Smooth muscle cell (in vitro differentiated cells): ENCODE measurements around the gene XYLT2. TPM values are rescaled to one million over a fixed set of nuclear protein-coding genes. Genes with fewer than 3 reads are reported as not detected.

ENCODE experiments used
- DNase-seq: peaks from one replicate; lab custom pipeline; 2025; ENCODE audit not compliant: unreplicated experiment; lab: John Stamatoyannopoulos, UW
- H2AFZ ChIP-seq: fragments of 200-600 bp; sonication (generic); 2 replicates; pipeline ENCODE4 v1.6.0; 2016; ENCODE audit warnings: antibody characterized with exemption, low read depth, mild to moderate bottlenecking
- H3F3A ChIP-seq: fragments of 200-600 bp; sonication (generic); 2 replicates; pipeline ENCODE4 v1.6.0; 2017; ENCODE audit warnings: antibody characterized with exemption, low read depth
- H3K27ac ChIP-seq: fragments of 200-600 bp; sonication (generic); 2 replicates; pipeline ENCODE4 v1.5.1; 2016; ENCODE audit warnings: low read depth, mild to moderate bottlenecking
- H3K27me3 ChIP-seq: fragments of 200-600 bp; sonication (generic); 2 replicates; pipeline ENCODE4 v1.6.1; 2016; ENCODE audit warnings: low read depth, mild to moderate bottlenecking
- H3K36me3 ChIP-seq: fragments of 200-600 bp; sonication (generic); 2 replicates; pipeline ENCODE4 v1.5.1; 2016; ENCODE audit warnings: low read depth
- H3K4me1 ChIP-seq: fragments of 200-600 bp; sonication (generic); 2 replicates; pipeline ENCODE4 v1.5.1; 2016; ENCODE audit warnings: low read depth
- H3K4me2 ChIP-seq: fragments of 200-600 bp; sonication (generic); 2 replicates; pipeline ENCODE4 v1.6.0; 2016; ENCODE audit warnings: mild to moderate bottlenecking
- H3K4me3 ChIP-seq: fragments of 200-600 bp; sonication (generic); 2 replicates; pipeline ENCODE4 v1.5.1; 2016; ENCODE audit warnings: mild to moderate bottlenecking
- H3K79me2 ChIP-seq: fragments of 200-600 bp; sonication (generic); 2 replicates; pipeline ENCODE4 v1.6.0; 2016; ENCODE audit warnings: low read depth, mild to moderate bottlenecking
- H3K9ac ChIP-seq: fragments of 200-600 bp; sonication (generic); 2 replicates; pipeline ENCODE4 v1.6.0; 2016; ENCODE audit warnings: low read depth
- H3K9me3 ChIP-seq: fragments of 200-600 bp; sonication (generic); replicated peaks from 2 replicates; pipeline ENCODE4 v1.5.1; 2016; ENCODE audit warnings: low read depth
- H4K20me1 ChIP-seq: fragments of 200-600 bp; sonication (generic); 2 replicates; pipeline ENCODE4 v1.6.0; 2016; ENCODE audit warnings: low read depth
- WGBS: methylation state at CpG from one replicate; pipeline ENCODE4 v1.1.7; 2016; ENCODE audit warnings: low lambda C conversion rate; 5-methylcytosine and 5-hydroxymethylcytosine counted together
- polyA plus RNA-seq: library from polyadenylated mRNA; unstranded; fragments of >200 nt; fragmentation: Nextera tagmentation; extraction: Ambion mirVana; gene quantifications from 2 replicates; pipeline ENCODE4 v1.2.1, GENCODE V29; 2016
- total RNA-seq: library from RNA; depleted of rRNA; stranded (reverse); fragments of >200 nt; gene quantifications from 2 replicates; pipeline ENCODE4 v1.2.3, GENCODE V29; 2014
- TF ChIP-seq, protein P1 (sequence below): fragments of 200-600 bp; sonication (generic); IDR thresholded peaks from 2 replicates; pipeline ENCODE4 v1.5.1; 2017; ENCODE audit warnings: borderline replicate concordance, mild to moderate bottlenecking, antibody characterized with exemption; ENCODE audit not compliant: insufficient read depth, poor library complexity, severe bottlenecking

Gene XYLT2
- total and polyA plus RNA-seq, 2 experiments from 2014 or later, result 32.3 to 34.3 TPM

DNA sequence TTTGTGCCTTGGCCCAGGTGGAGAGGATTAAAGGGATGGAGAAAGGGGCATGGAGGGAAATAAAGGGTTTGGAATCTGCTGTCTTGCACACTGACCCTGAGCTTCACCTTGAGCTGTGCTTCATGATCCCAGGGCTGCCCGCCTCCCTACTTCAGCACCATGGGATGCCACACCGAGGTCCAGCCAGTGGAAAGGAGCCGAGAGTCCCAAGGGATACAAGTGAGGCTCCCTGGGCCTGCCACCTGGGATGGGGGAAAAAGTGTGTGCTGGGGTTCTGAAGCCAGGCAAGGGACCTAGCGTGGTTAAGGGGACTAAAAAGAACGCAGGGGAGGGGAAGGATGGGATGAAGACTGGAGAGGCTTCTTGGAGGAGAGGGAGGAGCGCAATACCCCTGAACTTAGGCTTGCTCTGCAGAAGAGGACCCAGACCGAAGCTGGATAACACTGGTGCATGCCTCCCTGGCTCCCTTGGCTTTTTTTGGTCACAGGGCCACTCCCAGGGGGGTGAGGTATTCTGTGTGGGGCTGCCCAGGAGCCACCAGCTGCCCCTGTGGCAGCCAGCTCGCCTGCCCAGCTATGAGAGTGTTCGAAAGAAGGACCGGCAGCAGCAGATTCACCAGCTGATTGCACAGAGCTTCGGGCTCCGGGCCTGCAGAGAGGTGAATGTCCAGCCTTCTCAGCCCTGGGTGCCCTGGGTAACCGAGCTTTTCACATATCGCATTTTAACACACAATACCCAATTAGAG is 19.9 kb downstream of the XYLT2 start:
- Histone ChIP-seq H3K36me3 (peaks cover 5% of the 10 kb centered on the region), H3K9ac (no peak overlapping the region), H3K27me3 (no peaks in the 10 kb centered on the region), H3F3A (peaks cover 9% of the 10 kb centered on the region), H3K4me1 (peaks cover 13% of the 10 kb centered on the region), H4K20me1 (no peaks in the 10 kb centered on the region), H3K9me3 (no peaks in the 10 kb centered on the region), H3K4me2 (no peak overlapping the region), H3K27ac (no peak overlapping the region), H3K79me2 (peaks cover under 1% of the 10 kb centered on the region), H2AFZ (no peak overlapping the region), H3K4me3 (no peak overlapping the region)
- TF ChIP-seq, protein P1, sequence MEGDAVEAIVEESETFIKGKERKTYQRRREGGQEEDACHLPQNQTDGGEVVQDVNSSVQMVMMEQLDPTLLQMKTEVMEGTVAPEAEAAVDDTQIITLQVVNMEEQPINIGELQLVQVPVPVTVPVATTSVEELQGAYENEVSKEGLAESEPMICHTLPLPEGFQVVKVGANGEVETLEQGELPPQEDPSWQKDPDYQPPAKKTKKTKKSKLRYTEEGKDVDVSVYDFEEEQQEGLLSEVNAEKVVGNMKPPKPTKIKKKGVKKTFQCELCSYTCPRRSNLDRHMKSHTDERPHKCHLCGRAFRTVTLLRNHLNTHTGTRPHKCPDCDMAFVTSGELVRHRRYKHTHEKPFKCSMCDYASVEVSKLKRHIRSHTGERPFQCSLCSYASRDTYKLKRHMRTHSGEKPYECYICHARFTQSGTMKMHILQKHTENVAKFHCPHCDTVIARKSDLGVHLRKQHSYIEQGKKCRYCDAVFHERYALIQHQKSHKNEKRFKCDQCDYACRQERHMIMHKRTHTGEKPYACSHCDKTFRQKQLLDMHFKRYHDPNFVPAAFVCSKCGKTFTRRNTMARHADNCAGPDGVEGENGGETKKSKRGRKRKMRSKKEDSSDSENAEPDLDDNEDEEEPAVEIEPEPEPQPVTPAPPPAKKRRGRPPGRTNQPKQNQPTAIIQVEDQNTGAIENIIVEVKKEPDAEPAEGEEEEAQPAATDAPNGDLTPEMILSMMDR, result no peak
- DNase-seq, result no peak
- WGBS, result 95% methylated on average over 14 of the region's 14 CpGs

DNA sequence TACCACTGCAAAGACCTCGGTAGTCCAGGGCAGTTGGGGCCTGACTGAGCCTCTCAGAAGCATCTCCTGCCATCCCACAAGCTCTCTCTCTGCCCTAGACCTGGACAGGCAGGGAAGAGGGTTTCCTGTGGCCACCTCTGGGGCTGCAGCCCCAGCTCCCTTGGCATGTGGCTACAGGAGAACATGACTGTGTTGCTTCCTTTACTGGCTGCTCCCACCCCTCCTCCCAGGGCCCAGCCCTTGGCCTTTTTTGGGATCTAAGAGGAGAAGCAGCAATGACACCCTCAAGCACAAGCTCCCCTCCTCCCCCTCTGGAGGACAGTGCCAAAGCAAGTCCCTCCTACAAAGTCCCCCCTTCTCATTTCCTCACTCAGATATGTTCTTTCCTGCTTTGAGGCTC is 21.5 kb downstream of the XYLT2 start:
- H3K4me1 ChIP-seq, result peaks cover 20% of the 10 kb centered on the region
- no peaks in the 10 kb centered on the region for H3K9me3 ChIP-seq
- TF ChIP-seq, protein P1, result no peak
- no peaks in the 10 kb centered on the region for H4K20me1 ChIP-seq
- no peak overlapping the region for H3K4me3 ChIP-seq
- no peak overlapping the region for H3K9ac ChIP-seq
- 93% methylated on average over 1 of the region's 1 CpG for WGBS
- no peak for DNase-seq
- H3F3A ChIP-seq, result no peaks in the 10 kb centered on the region
- H3K4me2 ChIP-seq, result no peak overlapping the region
- H3K36me3 ChIP-seq, result peaks cover 5% of the 10 kb centered on the region
- H3K27ac ChIP-seq, result no peak overlapping the region
- peaks cover 15% of the 10 kb centered on the region for H3K79me2 ChIP-seq
- no peak overlapping the region for H2AFZ ChIP-seq
- H3K27me3 ChIP-seq, result no peaks in the 10 kb centered on the region

DNA sequence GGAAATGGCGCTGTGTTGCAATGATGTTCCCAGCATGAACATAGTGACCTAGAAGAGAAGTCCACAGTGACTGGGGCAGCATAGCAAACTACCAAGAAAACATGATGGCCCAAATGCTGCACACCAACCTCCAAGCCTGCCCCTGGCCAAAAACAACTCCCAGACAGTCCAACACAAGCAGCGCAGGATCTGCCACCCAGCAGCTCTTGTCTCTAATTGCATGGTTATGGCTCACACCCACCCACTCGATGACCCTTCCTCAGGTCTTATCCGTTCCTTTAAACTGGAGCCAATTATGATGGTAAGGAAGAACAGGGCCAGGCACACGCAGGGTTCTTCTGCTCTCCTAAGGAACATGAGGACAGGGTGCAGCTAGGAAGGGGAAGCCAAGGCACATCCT is 24.1 kb downstream of the XYLT2 start:
- Histone ChIP-seq H2AFZ (no peak overlapping the region), H3K9ac (no peak overlapping the region), H4K20me1 (no peaks in the 10 kb centered on the region), H3K79me2 (peaks cover 15% of the 10 kb centered on the region), H3F3A (no peaks in the 10 kb centered on the region), H3K4me2 (no peak overlapping the region), H3K4me1 (peaks cover 11% of the 10 kb centered on the region), H3K27ac (no peak overlapping the region), H3K36me3 (peaks cover 5% of the 10 kb centered on the region), H3K9me3 (no peaks in the 10 kb centered on the region), H3K4me3 (no peak overlapping the region), H3K27me3 (no peaks in the 10 kb centered on the region)
- TF ChIP-seq, protein P1, result no peak
- DNase-seq, result no peak
- WGBS, result 97% methylated on average over 5 of the region's 5 CpGs

DNA sequence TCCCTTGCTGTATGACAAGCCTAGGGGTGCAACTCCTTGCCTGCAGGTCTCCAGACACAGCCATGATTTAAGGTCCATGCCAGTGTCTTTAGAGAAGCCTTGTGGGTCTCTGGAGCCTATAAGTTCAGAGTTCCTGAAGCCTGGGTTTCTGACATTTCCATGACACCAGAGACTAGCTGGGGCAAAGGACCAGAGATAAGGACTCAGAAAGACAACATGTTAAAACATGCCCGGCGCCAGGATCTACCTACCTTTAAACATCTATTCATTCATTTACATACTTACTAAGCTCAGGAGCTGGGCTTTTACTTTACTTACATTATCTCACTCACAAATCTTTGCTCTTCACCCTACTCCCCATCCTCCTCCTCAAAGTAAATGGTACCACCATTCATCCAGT is 25.6 kb downstream of the XYLT2 start:
- WGBS, result 92% methylated on average over 2 of the region's 2 CpGs
- H3K9ac ChIP-seq, result no peak overlapping the region
- no peaks in the 10 kb centered on the region for H3K27me3 ChIP-seq
- no peak overlapping the region for H2AFZ ChIP-seq
- peaks cover 5% of the 10 kb centered on the region for H3K36me3 ChIP-seq
- no peaks in the 10 kb centered on the region for H4K20me1 ChIP-seq
- TF ChIP-seq, protein P1, result no peak
- H3K9me3 ChIP-seq, result no peaks in the 10 kb centered on the region
- peak overlapping the region; percentile 88 for H3K4me2 ChIP-seq
- H3F3A ChIP-seq, result no peaks in the 10 kb centered on the region
- peaks cover 15% of the 10 kb centered on the region for H3K79me2 ChIP-seq
- peaks cover 11% of the 10 kb centered on the region for H3K4me1 ChIP-seq
- no peak for DNase-seq
- H3K4me3 ChIP-seq, result no peak overlapping the region
- peak overlapping the region; percentile 48 for H3K27ac ChIP-seq
